GM12872 (cell line): Measurements from ENCODE around the gene PDGFC.

Experiments
- CTCF ChIP-seq: IDR thresholded peaks from 3 replicates; pipeline ENCODE4 v1.5.1; 2011; ENCODE audit warnings: low read depth, mild to moderate bottlenecking, low read length, moderate library complexity; ENCODE audit not compliant: insufficient read depth

The PDGFC gene

GRCh38 chr4:156971676-156972378, at the start of gene PDGFC:
Gene PDGFC, minus strand, starts transcription at chr4:156971799. Its CDS starts 896 bp downstream, at chr4:156970903.
- TF ChIP-seq CTCF = no peak

GRCh38 chr4:157020882-157021281, 49.3 kb upstream of the PDGFC start:
- no peak for TF ChIP-seq CTCF

- no peak for TF ChIP-seq CTCF
Observed at GRCh38 chr4:157018920-157019490, 47.4 kb upstream of the PDGFC start.

- TF ChIP-seq CTCF = no peak
Observed at GRCh38 chr4:157014621-157015591, 43.3 kb upstream of the PDGFC start.

- no peak for TF ChIP-seq CTCF
Observed at GRCh38 chr4:157013656-157014055, 42.1 kb upstream of the PDGFC start.

GRCh38 chr4:157012781-157013180, 41.2 kb upstream of the PDGFC start:
- TF ChIP-seq CTCF = no peak

- no peak for TF ChIP-seq CTCF
Observed at GRCh38 chr4:157012296-157012695, 40.7 kb upstream of the PDGFC start.
